ENCODE measurements around the gene PKD1L1. TPM values are rescaled to one million over a fixed set of nuclear protein-coding genes. Genes with fewer than 3 reads are reported as not detected.
"Not testable (repeated sequence)": the region's sequence is repeated elsewhere in the genome, so short reads cannot be mapped to it uniquely, and the experiment has no call there.

PKD1L1 gene
- total RNA-seq, 1 donor from 2014 or later: 0.17 TPM

DNA sequence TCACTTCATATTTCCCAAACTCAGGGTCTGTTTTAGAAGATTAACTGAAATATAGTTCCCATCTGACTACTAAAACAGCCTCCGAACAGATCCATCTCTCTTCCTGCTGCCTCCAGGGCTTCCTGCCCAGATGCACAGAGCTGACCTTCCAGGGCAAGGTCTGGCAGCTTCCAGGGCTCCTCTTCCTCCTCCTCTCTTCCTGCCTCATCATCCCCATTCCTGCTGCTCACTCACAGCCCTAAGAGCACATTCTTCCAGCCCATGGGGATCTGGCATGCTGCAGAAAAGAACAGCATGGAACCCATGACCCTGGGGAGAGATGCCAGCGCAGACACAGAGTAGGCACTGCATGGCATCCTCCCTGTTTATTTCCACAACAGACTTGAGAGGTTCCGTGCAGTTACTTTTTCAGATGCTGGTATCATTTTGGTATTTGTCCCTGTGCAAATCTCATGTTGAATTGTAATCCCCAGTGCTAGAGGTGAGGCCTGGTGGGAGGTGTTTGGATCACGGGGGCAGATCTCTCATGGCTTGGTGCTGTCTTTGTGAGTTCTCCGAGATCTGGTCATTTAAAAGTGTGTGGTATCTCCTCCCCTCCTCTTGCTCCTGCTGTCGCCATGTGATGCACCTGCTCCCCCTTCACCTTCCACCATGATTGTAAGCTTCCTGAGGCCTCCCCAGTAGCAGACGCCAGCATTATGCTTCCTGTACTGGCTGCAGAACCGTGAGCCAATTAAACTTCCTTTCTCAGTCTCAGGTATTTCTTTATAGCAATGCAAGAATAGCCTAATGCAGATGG, 4.4 kb downstream of the PKD1L1 start:
- H3K4me3 Mint-ChIP-seq: no peak overlapping the region
- no peak overlapping the region for H3K27ac Mint-ChIP-seq
- H3K9me3 Mint-ChIP-seq: no peaks in the 10 kb centered on the region
- no peaks in the 10 kb centered on the region for H3K27me3 Mint-ChIP-seq
- H3K36me3 Mint-ChIP-seq: no peaks in the 10 kb centered on the region
- TF ChIP-seq, protein P1, sequence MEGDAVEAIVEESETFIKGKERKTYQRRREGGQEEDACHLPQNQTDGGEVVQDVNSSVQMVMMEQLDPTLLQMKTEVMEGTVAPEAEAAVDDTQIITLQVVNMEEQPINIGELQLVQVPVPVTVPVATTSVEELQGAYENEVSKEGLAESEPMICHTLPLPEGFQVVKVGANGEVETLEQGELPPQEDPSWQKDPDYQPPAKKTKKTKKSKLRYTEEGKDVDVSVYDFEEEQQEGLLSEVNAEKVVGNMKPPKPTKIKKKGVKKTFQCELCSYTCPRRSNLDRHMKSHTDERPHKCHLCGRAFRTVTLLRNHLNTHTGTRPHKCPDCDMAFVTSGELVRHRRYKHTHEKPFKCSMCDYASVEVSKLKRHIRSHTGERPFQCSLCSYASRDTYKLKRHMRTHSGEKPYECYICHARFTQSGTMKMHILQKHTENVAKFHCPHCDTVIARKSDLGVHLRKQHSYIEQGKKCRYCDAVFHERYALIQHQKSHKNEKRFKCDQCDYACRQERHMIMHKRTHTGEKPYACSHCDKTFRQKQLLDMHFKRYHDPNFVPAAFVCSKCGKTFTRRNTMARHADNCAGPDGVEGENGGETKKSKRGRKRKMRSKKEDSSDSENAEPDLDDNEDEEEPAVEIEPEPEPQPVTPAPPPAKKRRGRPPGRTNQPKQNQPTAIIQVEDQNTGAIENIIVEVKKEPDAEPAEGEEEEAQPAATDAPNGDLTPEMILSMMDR (conservative IDR thresholded peaks at IDR 0.05): no peak
- peaks cover 47% of the 10 kb centered on the region for H3K4me1 Mint-ChIP-seq (ENCODE audit: unreplicated experiment)
- no peak for DNase-seq (ENCODE audit: extremely low spot score, unreplicated experiment)

DNA sequence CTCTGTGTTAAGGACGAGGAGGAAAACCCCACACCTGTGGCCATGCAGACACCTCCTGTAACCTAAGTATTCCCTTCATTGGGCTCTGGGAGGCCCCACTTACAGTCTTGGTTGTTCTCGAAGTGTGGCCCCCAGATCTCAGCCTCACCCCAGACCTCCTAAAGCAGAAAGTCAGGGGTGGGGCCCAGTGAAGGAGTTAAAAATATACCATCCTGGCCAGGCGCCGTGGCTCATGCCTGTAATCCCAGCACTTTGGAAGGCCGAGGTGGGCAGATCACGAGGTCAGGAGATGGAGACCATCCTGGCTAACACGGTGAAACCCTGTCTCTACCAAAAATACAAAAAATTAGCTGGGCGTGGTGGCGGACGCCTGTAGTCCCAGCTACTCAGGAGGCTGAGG, 5.6 kb downstream of the PKD1L1 start:
- H3K27me3 Mint-ChIP-seq; H3K4me3 Mint-ChIP-seq; H3K36me3 Mint-ChIP-seq; H3K9me3 Mint-ChIP-seq; H3K27ac Mint-ChIP-seq; DNase-seq (ENCODE audit: extremely low spot score, unreplicated experiment): not testable (repeated sequence)
- H3K4me1 Mint-ChIP-seq (ENCODE audit: unreplicated experiment): peaks cover 48% of the 10 kb centered on the region

DNA sequence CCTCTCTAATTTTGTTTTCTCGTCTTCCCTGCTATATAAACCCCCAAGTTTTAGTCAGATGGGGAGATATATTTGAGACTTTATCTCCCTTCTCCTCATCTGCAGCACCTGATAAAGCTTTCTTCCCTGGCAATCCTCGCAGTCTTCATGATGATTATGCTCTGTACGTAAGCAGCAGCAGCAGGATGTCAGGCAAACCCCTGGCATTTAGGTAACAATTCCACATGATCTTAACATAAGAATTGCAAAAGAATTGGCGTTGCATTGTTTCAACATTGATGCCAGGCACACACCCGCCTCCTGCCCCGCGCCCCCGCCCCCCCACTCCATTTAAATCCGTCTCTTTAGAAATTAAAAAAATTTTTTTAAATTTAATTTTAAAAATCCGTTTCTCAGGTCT, 6.1 kb downstream of the PKD1L1 start:
- peaks cover 54% of the 10 kb centered on the region for H3K4me1 Mint-ChIP-seq (ENCODE audit: unreplicated experiment)
- no peak for DNase-seq (ENCODE audit: extremely low spot score, unreplicated experiment)

DNA sequence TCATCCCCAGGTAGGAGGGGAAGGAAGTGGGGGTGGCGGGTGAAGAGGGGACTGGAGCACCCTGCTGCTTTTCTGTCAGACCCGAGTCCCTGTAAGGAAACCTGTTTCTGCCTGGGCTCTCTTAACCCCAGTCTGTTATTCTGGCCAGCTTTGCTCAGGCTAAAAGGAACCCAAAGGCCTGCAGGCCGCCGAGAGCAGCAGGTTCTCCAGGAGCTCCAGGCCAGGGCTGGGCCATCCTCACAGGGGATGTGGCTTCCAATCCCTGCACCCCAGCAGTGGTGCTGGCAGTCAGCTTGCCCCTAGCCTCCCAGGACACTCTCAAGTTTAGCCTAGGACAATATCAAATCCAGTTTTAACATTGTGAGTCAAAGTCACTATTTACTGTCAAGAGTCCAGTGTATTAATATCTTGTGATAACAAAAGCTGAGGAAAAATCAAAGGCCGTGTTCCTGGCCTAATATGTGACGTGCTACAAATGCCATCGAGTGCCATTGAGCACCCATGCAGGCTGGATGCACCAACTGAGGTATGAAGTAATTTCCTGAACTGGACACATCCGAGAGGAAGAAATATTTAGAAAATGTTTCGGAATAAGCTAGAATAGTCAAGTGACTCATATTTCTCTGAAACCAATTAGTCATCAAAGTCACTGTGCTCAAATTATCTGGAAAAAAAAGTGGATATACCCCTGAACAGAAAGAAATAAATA, 7.0 kb downstream of the PKD1L1 start:
- no peak for DNase-seq (ENCODE audit: extremely low spot score, unreplicated experiment)
- Mint-ChIP-seq H3K4me1 (ENCODE audit: unreplicated experiment) (peaks cover 53% of the 10 kb centered on the region), H3K36me3 (no peaks in the 10 kb centered on the region), H3K27me3 (no peaks in the 10 kb centered on the region), H3K9me3 (no peaks in the 10 kb centered on the region), H3K4me3 (no peak overlapping the region), H3K27ac (no peak overlapping the region)
- TF ChIP-seq, protein P1 (conservative IDR thresholded peaks at IDR 0.05): no peak

More for the DNA sequence above, 6.1 kb downstream of the PKD1L1 start:
- no peaks in the 10 kb centered on the region for H3K27me3 Mint-ChIP-seq
- no peak overlapping the region for H3K4me3 Mint-ChIP-seq
- TF ChIP-seq, protein P1 (conservative IDR thresholded peaks at IDR 0.05): no peak
- H3K36me3 Mint-ChIP-seq: no peaks in the 10 kb centered on the region
- no peak overlapping the region for H3K27ac Mint-ChIP-seq
- no peaks in the 10 kb centered on the region for H3K9me3 Mint-ChIP-seq

DNA sequence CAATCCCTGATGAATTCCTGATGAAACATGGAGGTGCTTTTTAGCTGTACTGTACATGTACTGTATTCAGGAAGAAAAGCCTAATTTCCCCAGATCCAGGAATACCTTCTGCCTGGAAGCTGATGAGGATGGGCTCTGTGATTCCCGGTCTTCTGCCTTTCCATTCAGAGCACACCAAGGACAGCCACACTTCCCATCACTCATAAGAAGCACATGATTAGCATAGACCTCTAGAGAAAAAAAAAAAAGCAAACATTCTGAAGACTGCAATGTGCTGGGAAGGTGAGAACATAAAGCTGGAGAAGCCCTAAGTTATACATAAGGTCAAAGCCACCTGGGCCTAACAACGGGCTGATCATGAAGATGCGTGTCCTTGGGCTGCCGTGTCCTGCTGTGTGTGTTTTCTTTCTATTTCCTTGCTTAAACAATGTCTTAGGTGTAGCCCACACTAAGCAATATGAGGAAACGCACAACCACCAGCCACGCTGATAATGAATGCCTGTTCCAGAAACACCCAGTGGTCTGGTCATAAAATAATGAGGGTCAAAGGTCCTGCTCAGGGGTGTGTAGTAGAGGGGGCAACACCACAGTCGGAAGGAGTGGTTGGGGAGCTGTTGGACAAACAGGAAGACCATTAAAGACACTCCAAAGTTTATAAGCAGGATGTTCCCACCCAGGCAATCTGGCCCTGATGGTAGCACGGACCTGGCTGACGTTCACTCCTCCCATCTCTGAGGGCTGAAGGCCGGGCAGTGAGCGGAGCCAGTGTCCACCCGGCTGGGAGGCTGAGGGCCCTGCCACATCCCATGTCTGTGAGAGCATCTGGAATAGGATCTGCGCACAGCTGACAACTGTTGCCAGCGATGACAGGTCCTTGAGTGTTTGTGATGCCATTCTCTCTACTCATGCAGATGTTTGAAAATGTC, 7.9 kb downstream of the PKD1L1 start:
- Mint-ChIP-seq H3K4me3 (no peak overlapping the region), H3K27ac (peak overlapping the region; percentile 41), H3K4me1 (ENCODE audit: unreplicated experiment) (peaks cover 47% of the 10 kb centered on the region), H3K36me3 (no peaks in the 10 kb centered on the region), H3K27me3 (no peaks in the 10 kb centered on the region), H3K9me3 (no peaks in the 10 kb centered on the region)
- no peak for DNase-seq (ENCODE audit: extremely low spot score, unreplicated experiment)
- TF ChIP-seq, protein P1 (conservative IDR thresholded peaks at IDR 0.05): no peak

Measured in type B pancreatic cell (in vitro differentiated cells).